OCI-LY3 (cell line): Measurements from ENCODE around the gene PDGFA.

ENCODE experiments used
- H2AFZ ChIP-seq: fragments of 200-600, 300-600 bp; shearing (Covaris generic); 2 replicates; pipeline ENCODE4 v1.6.0; 2014; ENCODE audit warnings: antibody characterized with exemption, low read depth, low read length
- H3K27ac ChIP-seq: fragments of 200-600, 300-600 bp; sonication (generic); 2 replicates; pipeline ENCODE4 v1.5.1; 2014; ENCODE audit warnings: mild to moderate bottlenecking, low read length, moderate library complexity, mixed read lengths
- H3K27me3 ChIP-seq: fragments of 200-600, 300-600 bp; sonication (generic); 2 replicates; pipeline ENCODE4 v1.6.1; 2014; ENCODE audit warnings: low read depth, low read length, mixed read lengths
- H3K36me3 ChIP-seq: fragments of 200-600, 300-600 bp; sonication (generic); replicated peaks from 2 replicates; pipeline ENCODE3; 2014; ENCODE audit warnings: low read depth, low read length, mixed read lengths
- H3K4me1 ChIP-seq: fragments of 300-600, 200-600 bp; sonication (generic); 2 replicates; pipeline ENCODE4 v1.6.1; 2014; ENCODE audit warnings: low read length, mixed read lengths
- H3K4me2 ChIP-seq: fragments of 200-600, 300-600 bp; sonication (generic); 2 replicates; pipeline ENCODE4 v1.6.1; 2014; ENCODE audit warnings: low read length, mixed read lengths
- H3K4me3 ChIP-seq: fragments of 300-600, 200-600 bp; sonication (generic); 2 replicates; pipeline ENCODE4 v1.5.1; 2014; ENCODE audit warnings: antibody characterized with exemption, mild to moderate bottlenecking, low read length, moderate library complexity
- H3K79me2 ChIP-seq: fragments of 300-600, 200-600 bp; shearing (Covaris generic); 2 replicates; pipeline ENCODE4 v1.6.1; 2014; ENCODE audit warnings: mild to moderate bottlenecking, low read length, mixed read lengths
- H3K9ac ChIP-seq: fragments of 300-600, 200-600 bp; shearing (Covaris generic); 2 replicates; pipeline ENCODE4 v1.6.0; 2014; ENCODE audit warnings: mild to moderate bottlenecking, low read length, moderate library complexity
- H3K9me3 ChIP-seq: fragments of 200-600, 300-600 bp; shearing (Covaris generic); 2 replicates; pipeline ENCODE4 v1.6.1; 2014; ENCODE audit warnings: low read length, mixed read lengths; ENCODE audit not compliant: insufficient read depth
- H4K20me1 ChIP-seq: fragments of 200-600, 300-600 bp; sonication (generic); 2 replicates; pipeline ENCODE4 v1.6.1; 2016; ENCODE audit warnings: low read length, mixed read lengths; ENCODE audit not compliant: insufficient read depth
- CTCF ChIP-seq: fragments of 200-600, 300-600 bp; sonication (generic); IDR thresholded peaks from 2 replicates; pipeline ENCODE4 v1.5.1; 2014; ENCODE audit warnings: antibody characterized with exemption, low read length, low read depth
- EZH2phosphoT487 ChIP-seq: fragments of 200-600 bp; shearing (Covaris generic); IDR thresholded peaks from 2 replicates; pipeline ENCODE4 v1.6.1; 2018; ENCODE audit warnings: antibody characterized with exemption, mixed run types, low read depth

PDGFA gene

GRCh38 chr7:460374-461116 is 59.1 kb downstream of the PDGFA start:
- Histone ChIP-seq H3K4me2 (no peak overlapping the region), H3K79me2 (no peaks in the 10 kb centered on the region), H3K4me1 (no peaks in the 10 kb centered on the region), H4K20me1 (no peaks in the 10 kb centered on the region), H3K36me3 (no peaks in the 10 kb centered on the region), H3K4me3 (no peak overlapping the region), H3K9ac (no peak overlapping the region), H3K9me3 (no peaks in the 10 kb centered on the region), H2AFZ (no peak overlapping the region), H3K27me3 (no peaks in the 10 kb centered on the region), H3K27ac (no peak overlapping the region)
- TF ChIP-seq EZH2phosphoT487 (no peak), CTCF (no peak)

GRCh38 chr7:459584-460373 is 59.9 kb downstream of the PDGFA start:
- Histone ChIP-seq H3K27ac (no peak overlapping the region), H2AFZ (no peak overlapping the region), H3K9me3 (no peaks in the 10 kb centered on the region), H3K4me3 (no peak overlapping the region), H3K36me3 (no peaks in the 10 kb centered on the region), H3K27me3 (no peaks in the 10 kb centered on the region), H3K4me2 (no peak overlapping the region), H4K20me1 (no peaks in the 10 kb centered on the region), H3K79me2 (no peaks in the 10 kb centered on the region), H3K9ac (no peak overlapping the region), H3K4me1 (no peaks in the 10 kb centered on the region)
- TF ChIP-seq CTCF: no peak
- TF ChIP-seq EZH2phosphoT487: no peak

- H3K9me3 ChIP-seq: no peaks in the 10 kb centered on the region
- H3K4me2 ChIP-seq: no peak overlapping the region
- no peak overlapping the region for H2AFZ ChIP-seq
- H3K27ac ChIP-seq: no peak overlapping the region
- no peak overlapping the region for H3K4me3 ChIP-seq
- H4K20me1 ChIP-seq: no peaks in the 10 kb centered on the region
- no peak overlapping the region for H3K9ac ChIP-seq
- no peak for TF ChIP-seq CTCF
- no peak for TF ChIP-seq EZH2phosphoT487
- H3K27me3 ChIP-seq: no peaks in the 10 kb centered on the region
- H3K4me1 ChIP-seq: no peaks in the 10 kb centered on the region
- no peaks in the 10 kb centered on the region for H3K36me3 ChIP-seq
- H3K79me2 ChIP-seq: no peaks in the 10 kb centered on the region
These were observed 61.0 kb downstream of the PDGFA start for GRCh38 chr7:458511-459245.
